Measurements from ENCODE around the gene DEFB114.

GRCh38 chr6:49915035-49915434 is 48.9 kb downstream of the DEFB114 start:
- TF ChIP-seq CTCF (IDR thresholded peaks at IDR 0.05; ENCODE audit: low read depth, low read length) (no peak), MYC (IDR thresholded peaks at IDR 0.05; ENCODE audit: low read depth, low read length) (no peak), MAX (IDR thresholded peaks at IDR 0.05; ENCODE audit: low read depth, low read length) (no peak), POLR2A (IDR thresholded peaks at IDR 0.05; ENCODE audit: extremely low read depth, insufficient read length) (no peak)
